Measurements from ENCODE around the gene PRKCZ. TPM values are rescaled to one million over a fixed set of nuclear protein-coding genes. Genes with fewer than 3 reads are reported as not detected.

PRKCZ gene
- total RNA-seq, 1 donor from 2014 or later = 55.5 TPM

DNA sequence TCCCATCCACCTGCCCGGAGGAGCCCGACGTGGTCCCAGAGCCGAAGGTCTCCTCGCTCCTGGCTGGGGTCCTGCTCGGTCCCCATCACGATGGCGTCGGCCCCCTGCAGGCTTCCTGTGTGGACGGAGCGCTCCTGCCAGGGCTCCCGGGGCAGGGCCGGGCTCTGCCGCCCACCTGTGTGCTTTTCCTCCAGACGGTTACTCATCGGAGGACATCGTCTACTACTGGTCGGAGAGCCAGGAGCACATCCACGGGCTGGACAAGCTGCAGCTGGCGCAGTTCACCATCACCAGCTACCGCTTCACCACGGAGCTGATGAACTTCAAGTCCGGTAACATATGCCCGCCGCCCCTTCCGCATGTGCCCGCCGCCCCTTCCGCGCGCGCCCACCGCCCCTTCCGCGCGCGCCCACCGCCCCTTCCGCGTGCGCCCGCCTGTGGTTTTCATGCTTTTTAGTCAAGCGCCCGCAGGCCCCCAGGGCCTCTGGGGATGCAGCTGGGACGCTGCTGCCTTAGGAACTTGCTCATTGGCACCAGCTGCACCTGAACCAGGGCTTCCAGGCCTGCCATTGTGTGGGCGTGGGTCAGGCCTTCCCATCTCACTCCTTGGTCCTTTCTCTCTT is 22.1 kb upstream of the PRKCZ start:
- H3K4me3 Mint-ChIP-seq = no peak overlapping the region
- no peaks in the 10 kb centered on the region for H3K4me1 Mint-ChIP-seq
- no peaks in the 10 kb centered on the region for H3K36me3 Mint-ChIP-seq
- TF ChIP-seq, protein P1, sequence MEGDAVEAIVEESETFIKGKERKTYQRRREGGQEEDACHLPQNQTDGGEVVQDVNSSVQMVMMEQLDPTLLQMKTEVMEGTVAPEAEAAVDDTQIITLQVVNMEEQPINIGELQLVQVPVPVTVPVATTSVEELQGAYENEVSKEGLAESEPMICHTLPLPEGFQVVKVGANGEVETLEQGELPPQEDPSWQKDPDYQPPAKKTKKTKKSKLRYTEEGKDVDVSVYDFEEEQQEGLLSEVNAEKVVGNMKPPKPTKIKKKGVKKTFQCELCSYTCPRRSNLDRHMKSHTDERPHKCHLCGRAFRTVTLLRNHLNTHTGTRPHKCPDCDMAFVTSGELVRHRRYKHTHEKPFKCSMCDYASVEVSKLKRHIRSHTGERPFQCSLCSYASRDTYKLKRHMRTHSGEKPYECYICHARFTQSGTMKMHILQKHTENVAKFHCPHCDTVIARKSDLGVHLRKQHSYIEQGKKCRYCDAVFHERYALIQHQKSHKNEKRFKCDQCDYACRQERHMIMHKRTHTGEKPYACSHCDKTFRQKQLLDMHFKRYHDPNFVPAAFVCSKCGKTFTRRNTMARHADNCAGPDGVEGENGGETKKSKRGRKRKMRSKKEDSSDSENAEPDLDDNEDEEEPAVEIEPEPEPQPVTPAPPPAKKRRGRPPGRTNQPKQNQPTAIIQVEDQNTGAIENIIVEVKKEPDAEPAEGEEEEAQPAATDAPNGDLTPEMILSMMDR (IDR thresholded peaks at IDR 0.05; ENCODE audit: unreplicated experiment) = no peak
- H3K27me3 Mint-ChIP-seq (ENCODE audit: low read depth) = peaks cover 34% of the 10 kb centered on the region
- DNase-seq (ENCODE audit: low spot score in 2 of 2, unreplicated experiment in 2 of 2) = no peak
- H3K9me3 Mint-ChIP-seq = no peaks in the 10 kb centered on the region
- no peak overlapping the region for H3K27ac Mint-ChIP-seq

DNA sequence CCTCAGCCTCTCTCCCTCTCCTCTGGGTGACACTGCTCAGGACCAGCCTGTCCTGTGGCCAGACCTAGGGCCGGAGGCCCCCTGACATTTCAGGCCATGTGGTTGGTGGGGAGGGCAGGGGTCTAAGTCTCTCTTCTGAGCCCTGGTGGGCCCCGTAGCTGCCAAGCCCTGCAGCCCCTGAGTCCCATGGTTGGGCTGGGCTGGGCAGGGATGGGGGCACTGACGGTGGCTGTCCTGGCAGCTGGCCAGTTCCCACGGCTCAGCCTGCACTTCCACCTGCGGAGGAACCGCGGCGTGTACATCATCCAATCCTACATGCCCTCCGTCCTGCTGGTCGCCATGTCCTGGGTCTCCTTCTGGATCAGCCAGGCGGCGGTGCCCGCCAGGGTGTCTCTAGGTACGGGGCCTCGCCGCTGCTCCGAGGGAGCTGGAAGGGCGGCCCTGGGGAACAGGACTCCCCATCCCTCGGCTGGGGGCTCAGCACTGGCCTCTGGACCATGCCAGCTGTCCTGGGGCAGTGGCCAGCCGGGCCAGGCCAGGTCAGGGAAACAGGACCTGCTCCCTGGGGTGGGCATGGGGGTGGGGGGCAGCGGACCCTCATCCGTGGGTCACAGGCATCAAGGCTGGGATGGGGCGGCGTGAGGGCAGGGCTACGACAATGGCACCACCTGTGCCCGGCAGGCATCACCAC is 21.2 kb upstream of the PRKCZ start:
- Mint-ChIP-seq H3K4me3 (no peak overlapping the region), H3K4me1 (no peaks in the 10 kb centered on the region), H3K9me3 (no peaks in the 10 kb centered on the region), H3K36me3 (no peaks in the 10 kb centered on the region), H3K27ac (no peak overlapping the region), H3K27me3 (ENCODE audit: low read depth) (peaks cover 28% of the 10 kb centered on the region)
- DNase-seq (ENCODE audit: low spot score in 2 of 2, unreplicated experiment in 2 of 2) = no peak
- TF ChIP-seq, protein P1 (IDR thresholded peaks at IDR 0.05; ENCODE audit: unreplicated experiment) = no peak

DNA sequence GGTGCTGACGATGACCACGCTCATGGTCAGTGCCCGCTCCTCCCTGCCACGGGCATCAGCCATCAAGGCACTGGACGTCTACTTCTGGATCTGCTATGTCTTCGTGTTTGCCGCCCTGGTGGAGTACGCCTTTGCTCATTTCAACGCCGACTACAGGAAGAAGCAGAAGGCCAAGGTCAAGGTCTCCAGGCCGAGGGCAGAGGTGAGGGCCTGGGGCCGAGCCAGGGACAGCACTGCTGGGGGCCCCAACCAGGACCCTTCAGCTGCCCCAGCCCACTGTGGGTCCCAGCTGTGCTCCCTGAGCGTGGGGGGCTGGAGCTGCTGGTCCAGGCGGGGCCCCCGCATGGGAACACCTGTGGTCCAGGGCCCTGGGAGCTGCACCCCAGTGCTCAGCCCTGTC is 20.6 kb upstream of the PRKCZ start:
- no peaks in the 10 kb centered on the region for H3K9me3 Mint-ChIP-seq
- no peak for DNase-seq (ENCODE audit: low spot score in 2 of 2, unreplicated experiment in 2 of 2)
- H3K36me3 Mint-ChIP-seq = no peaks in the 10 kb centered on the region
- no peaks in the 10 kb centered on the region for H3K4me1 Mint-ChIP-seq
- no peak overlapping the region for H3K4me3 Mint-ChIP-seq
- no peak overlapping the region for H3K27ac Mint-ChIP-seq
- H3K27me3 Mint-ChIP-seq (ENCODE audit: low read depth) = peaks cover 26% of the 10 kb centered on the region
- TF ChIP-seq, protein P1 (IDR thresholded peaks at IDR 0.05; ENCODE audit: unreplicated experiment) = no peak

DNA sequence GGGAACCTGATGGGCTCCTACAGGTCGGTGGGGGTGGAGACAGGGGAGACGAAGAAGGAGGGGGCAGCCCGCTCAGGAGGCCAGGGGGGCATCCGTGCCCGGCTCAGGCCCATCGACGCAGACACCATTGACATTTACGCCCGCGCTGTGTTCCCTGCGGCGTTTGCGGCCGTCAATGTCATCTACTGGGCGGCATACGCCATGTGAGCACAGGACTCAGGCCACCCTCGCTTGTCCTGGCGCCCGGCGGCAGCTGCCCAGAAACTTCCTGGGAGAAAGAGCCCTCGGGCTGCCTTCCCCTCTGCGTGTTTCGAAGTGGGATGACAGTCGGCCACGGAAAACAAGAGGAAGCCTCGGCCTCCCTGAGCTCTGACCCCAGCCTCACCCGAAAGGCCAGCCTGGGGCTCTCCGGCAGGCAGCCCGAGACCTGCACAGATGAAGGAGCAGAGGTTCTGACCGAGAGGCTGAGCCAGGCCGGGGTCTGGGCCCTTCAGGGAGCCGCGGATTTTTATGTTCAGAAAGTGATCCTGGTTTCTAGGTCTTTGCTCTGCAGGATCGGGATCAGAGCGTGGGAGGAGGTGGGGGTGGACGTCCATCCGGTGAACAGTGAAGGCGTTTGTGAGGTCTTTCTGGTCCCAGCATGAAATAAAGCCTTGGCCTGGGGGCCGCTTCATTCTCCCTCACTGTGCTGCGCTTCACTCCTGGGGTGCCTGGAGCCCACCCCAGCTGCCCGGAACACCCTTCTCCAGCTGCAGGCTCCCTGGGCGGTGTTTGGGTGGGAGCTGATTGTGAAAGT is 19.9 kb upstream of the PRKCZ start:
- no peak for DNase-seq (ENCODE audit: low spot score in 2 of 2, unreplicated experiment in 2 of 2)
- TF ChIP-seq, protein P1 (IDR thresholded peaks at IDR 0.05; ENCODE audit: unreplicated experiment) = no peak
- H3K27ac Mint-ChIP-seq = no peak overlapping the region

DNA sequence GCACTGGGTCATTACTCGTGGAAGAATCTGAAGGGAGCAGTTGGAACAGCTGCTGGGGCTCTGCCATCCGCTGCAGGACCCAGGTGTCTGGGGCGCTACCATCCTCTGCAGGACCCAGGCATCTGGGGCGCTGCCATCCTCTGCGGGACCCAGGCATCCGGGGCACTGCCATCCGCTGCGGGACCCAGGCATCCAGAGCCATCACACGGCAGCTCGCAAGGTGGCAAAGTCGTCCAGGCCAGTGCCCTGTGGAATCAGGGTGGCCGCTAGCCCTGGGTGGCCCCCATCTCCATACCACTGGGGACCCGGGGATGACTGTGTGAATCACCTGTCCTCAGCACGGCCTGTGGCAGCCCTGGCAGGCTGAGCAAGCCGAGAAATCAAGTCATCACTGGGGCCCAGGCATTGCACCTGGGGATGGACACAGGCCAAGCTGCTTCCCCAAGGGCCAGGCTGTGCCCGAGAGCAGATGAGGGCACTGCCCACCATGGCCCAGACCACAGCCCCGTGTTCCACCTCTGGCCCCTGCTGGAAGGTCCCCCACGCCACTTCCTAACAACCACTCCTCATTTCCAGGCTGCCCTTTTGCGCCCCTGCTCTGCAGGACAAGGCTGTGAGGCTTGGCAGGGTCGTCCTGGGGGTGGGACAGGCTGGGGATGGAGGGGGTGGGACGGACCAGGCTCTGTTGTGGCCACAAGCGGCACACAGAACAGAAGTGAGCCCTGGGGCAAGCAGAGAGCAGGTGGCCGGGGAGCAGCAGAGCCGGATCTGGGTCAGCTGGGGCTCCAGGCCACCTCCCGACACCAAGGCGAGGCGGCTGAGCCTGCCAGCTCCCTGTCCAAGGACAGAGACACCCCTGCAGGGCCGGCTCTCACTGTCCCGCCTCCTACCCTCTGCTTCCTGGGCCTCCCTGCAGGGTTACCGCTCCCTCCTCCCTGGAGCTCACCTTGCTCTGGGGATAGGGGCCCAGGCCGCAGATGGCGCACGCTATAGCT is 18.4 kb upstream of the PRKCZ start:
- H3K9me3 Mint-ChIP-seq = no peaks in the 10 kb centered on the region
- H3K27me3 Mint-ChIP-seq (ENCODE audit: low read depth) = peaks cover 20% of the 10 kb centered on the region
- H3K4me1 Mint-ChIP-seq = no peaks in the 10 kb centered on the region
- DNase-seq (ENCODE audit: low spot score in 2 of 2, unreplicated experiment in 2 of 2) = no peak
- no peak overlapping the region for H3K4me3 Mint-ChIP-seq
- no peak overlapping the region for H3K27ac Mint-ChIP-seq
- TF ChIP-seq, protein P1 (IDR thresholded peaks at IDR 0.05; ENCODE audit: unreplicated experiment) = no peak
- no peaks in the 10 kb centered on the region for H3K36me3 Mint-ChIP-seq

More for the DNA sequence above, 19.9 kb upstream of the PRKCZ start:
- H3K4me3 Mint-ChIP-seq = no peak overlapping the region
- no peaks in the 10 kb centered on the region for H3K9me3 Mint-ChIP-seq
- no peaks in the 10 kb centered on the region for H3K36me3 Mint-ChIP-seq
- H3K4me1 Mint-ChIP-seq = no peaks in the 10 kb centered on the region
- H3K27me3 Mint-ChIP-seq (ENCODE audit: low read depth) = peaks cover 26% of the 10 kb centered on the region
